NCI-H748 (cell line): Measurements from ENCODE around the gene HESX1.

ENCODE experiments used
- DNase-seq: peaks from one replicate; lab custom pipeline; 2025; ENCODE audit not compliant: unreplicated experiment; lab: John Stamatoyannopoulos, UW

The HESX1 gene

GRCh38 chr3:57199895-57200297, at the start of gene HESX1:
TSS of gene HESX1 (minus strand) at chr3:57199978. CDS start at chr3:57199918, 60 bp downstream.
- DNase-seq: no peak

- no peak for DNase-seq
Observed at GRCh38 chr3:57244946-57245345, 45.2 kb upstream of the HESX1 start.

GRCh38 chr3:57234613-57235575, 35.1 kb upstream of the HESX1 start:
- DNase-seq: no peak

GRCh38 chr3:57233799-57234198, 34.0 kb upstream of the HESX1 start:
- no peak for DNase-seq

- no peak for DNase-seq
Observed at GRCh38 chr3:57230006-57230405, 30.2 kb upstream of the HESX1 start.

GRCh38 chr3:57227930-57228751, 28.4 kb upstream of the HESX1 start:
- peak; percentile 73 for DNase-seq

GRCh38 chr3:57227204-57227929, 27.6 kb upstream of the HESX1 start, which contains the start of gene APPL1:
TSS of gene APPL1 (plus strand) at chr3:57227729. CDS start at chr3:57227884, 155 bp downstream.
- peak; percentile 91 for DNase-seq

GRCh38 chr3:57226176-57226575, 26.4 kb upstream of the HESX1 start:
- DNase-seq: no peak

GRCh38 chr3:57224856-57225255, 25.1 kb upstream of the HESX1 start:
- DNase-seq: no peak

GRCh38 chr3:57221883-57222282, 22.1 kb upstream of the HESX1 start:
- peak; percentile 7 for DNase-seq

- no peak for DNase-seq
Observed at GRCh38 chr3:57206423-57206822, 6.6 kb upstream of the HESX1 start.

GRCh38 chr3:57194641-57195040, 5.1 kb downstream of the HESX1 start:
- DNase-seq: no peak

- no peak for DNase-seq
Observed at GRCh38 chr3:57192028-57192427, 7.8 kb downstream of the HESX1 start.

- DNase-seq: no peak
Observed at GRCh38 chr3:57184526-57184925, 15.3 kb downstream of the HESX1 start.

- DNase-seq: peak; percentile 19
Observed at GRCh38 chr3:57179580-57180410, 20.0 kb downstream of the HESX1 start.

- no peak for DNase-seq
Observed at GRCh38 chr3:57176045-57176444, 23.7 kb downstream of the HESX1 start.

- no peak for DNase-seq
Observed at GRCh38 chr3:57173687-57174086, 26.1 kb downstream of the HESX1 start.

- DNase-seq: no peak
Observed at GRCh38 chr3:57170946-57171345, 28.8 kb downstream of the HESX1 start.

GRCh38 chr3:57169872-57170623, 29.7 kb downstream of the HESX1 start:
- DNase-seq: peak; percentile 71
